K562 (cell line): Measurements from ENCODE around the gene ACKR2. TPM values are rescaled to one million over a fixed set of nuclear protein-coding genes. Genes with fewer than 3 reads are reported as not detected.

Source experiments
- CC2D1A ChIP-seq: fragments of 450-650 bp; IDR thresholded peaks from 2 replicates; pipeline ENCODE4 v1.6.1; 2017; ENCODE audit warnings: mild to moderate bottlenecking
- CSDE1 ChIP-seq, 2 experiments: fragments of 450-650 bp; IDR thresholded peaks; 2 replicates each; pipeline ENCODE4 v1.6.1; 2016; ENCODE audit warnings: mild to moderate bottlenecking in 1 of 2
- CTCF ChIP-seq, 3 experiments: IDR thresholded peaks in 2 of 3; conservative IDR thresholded peaks in 1 of 3; 2 replicates each; pipeline ENCODE4 v1.5.1; 2011 to 2012; ENCODE audit warnings: low read length in 3 of 3, mild to moderate bottlenecking in 3 of 3, control low read depth in 2 of 3, improper control_type of control experiment in 1 of 3, inconsistent platforms in 1 of 3, low read depth in 1 of 3, mixed read lengths in 1 of 3, moderate library complexity in 1 of 3; ENCODE audit not compliant: insufficient read depth in 2 of 3
- ELK3 ChIP-seq: fragments of 450-650 bp; formaldehyde crosslinking; IDR thresholded peaks from 2 replicates; pipeline ENCODE4 v1.4.0; 2020; ENCODE audit warnings: mild to moderate bottlenecking
- FOXA1 ChIP-seq: fragments of 450-650 bp; IDR thresholded peaks from 2 replicates; pipeline ENCODE4 v1.6.1; 2016; ENCODE audit warnings: mild to moderate bottlenecking, borderline replicate concordance
- HMG20B ChIP-seq: fragments of 250-450 bp; sonication (Bioruptor Pico); IDR thresholded peaks from 2 replicates; pipeline ENCODE4 v1.5.0; 2021; ENCODE audit warnings: mild to moderate bottlenecking
- KDM4B ChIP-seq, 2 experiments: fragments of 450-650 bp in 1 of 2; sonication (generic) in 1 of 2; IDR thresholded peaks; 2 replicates each; pipeline ENCODE4 v1.6.1; 2016 to 2017; ENCODE audit warnings: borderline replicate concordance in 2 of 2, antibody characterized with exemption in 1 of 2, low read depth in 1 of 2, mild to moderate bottlenecking in 1 of 2
- MAFG ChIP-seq: fragments of 450-650 bp; conservative IDR thresholded peaks from 2 replicates; pipeline ENCODE4 v1.6.1; 2016; ENCODE audit warnings: missing genetic modification characterization, missing compliant biosample characterization
- MECOM ChIP-seq: fragments of 250-450 bp; sonication (Bioruptor Pico); IDR thresholded peaks from 2 replicates; pipeline ENCODE4 v1.8.0; 2022; ENCODE audit warnings: inconsistent platforms
- NCOR1 ChIP-seq: fragments of 450-650 bp; IDR thresholded peaks from 2 replicates; pipeline ENCODE4 v1.6.1; 2016; ENCODE audit warnings: mild to moderate bottlenecking, moderate library complexity
- NELFE ChIP-seq: IDR thresholded peaks from 2 replicates; pipeline ENCODE4 v1.6.1; 2011; ENCODE audit warnings: mild to moderate bottlenecking; ENCODE audit not compliant: insufficient read depth, insufficient read length
- POLR2B ChIP-seq: fragments of 450-650 bp; IDR thresholded peaks from 2 replicates; pipeline ENCODE4 v1.6.1; 2018; ENCODE audit warnings: low read depth; ENCODE audit not compliant: partially characterized antibody
- POLR3G ChIP-seq: IDR thresholded peaks from 2 replicates; pipeline ENCODE4 v1.6.1; 2011; ENCODE audit not compliant: insufficient read length, insufficient replicate concordance; ENCODE audit errors: extremely low read depth
- SAFB2 ChIP-seq: fragments of 200-400 bp; formaldehyde crosslinking; IDR thresholded peaks from 2 replicates; pipeline ENCODE4 v1.6.1; 2018; ENCODE audit warnings: borderline replicate concordance, low read length, low read depth, moderate library complexity; ENCODE audit not compliant: severe bottlenecking
- SMC3 ChIP-seq: conservative IDR thresholded peaks from 2 replicates; pipeline ENCODE4 v1.6.1; 2011; ENCODE audit warnings: low read depth, low read length, improper control_type of control experiment; ENCODE audit not compliant: insufficient read depth
- TAF9B ChIP-seq: fragments of 450-650 bp; IDR thresholded peaks from 2 replicates; pipeline ENCODE4 v1.6.1; 2018; ENCODE audit warnings: mild to moderate bottlenecking; ENCODE audit not compliant: partially characterized antibody
- USF1 ChIP-seq: sonication (generic); formaldehyde crosslinking; IDR thresholded peaks from 2 replicates; pipeline ENCODE4 v1.9.0; 2022; ENCODE audit warnings: mild to moderate bottlenecking, missing genetic modification reagents
- ZNF134 ChIP-seq: fragments of 250-450 bp; sonication (Bioruptor Pico); conservative IDR thresholded peaks from 2 replicates; pipeline ENCODE4 v1.4.0; 2020
- ZNF232 ChIP-seq: sonication (generic); formaldehyde crosslinking; IDR thresholded peaks from 2 replicates; pipeline ENCODE4 v1.8.0; 2022; ENCODE audit warnings: mild to moderate bottlenecking, missing genetic modification reagents
- ZNF354B ChIP-seq: fragments of 250-450 bp; sonication (Bioruptor Pico); IDR thresholded peaks from 2 replicates; pipeline ENCODE4 v1.4.0; 2020
- ZNF431 ChIP-seq: sonication (generic); formaldehyde crosslinking; IDR thresholded peaks from 2 replicates; pipeline ENCODE4 v1.8.0; 2022; ENCODE audit warnings: mild to moderate bottlenecking, missing genetic modification reagents
- ZNF445 ChIP-seq: fragments of 250-450 bp; sonication (Bioruptor Pico); IDR thresholded peaks from 2 replicates; pipeline ENCODE4 v1.4.0; 2020; ENCODE audit warnings: low read depth, mild to moderate bottlenecking, moderate library complexity
- ZNF512 ChIP-seq: IDR thresholded peaks from 2 replicates; pipeline ENCODE4 v1.6.1; 2016; ENCODE audit warnings: missing genetic modification characterization, missing compliant biosample characterization
- polyA plus RNA-seq, 8 experiments: library from polyadenylated mRNA; depleted of rRNA in 4 of 8; stranded (reverse) in 5 of 8; unstranded in 3 of 8; fragments of >200 nt; fragmentation: Nextera tagmentation in 2 of 8; fragmentation: Illumina TruSeq in 1 of 8; extraction: Ambion mirVana in 2 of 8; extraction: Trizol in 1 of 8; gene quantifications; 2 replicates each; pipeline versions ENCODE4 v1.2.1 to v1.2.3, GENCODE V29; 2011 to 2014; ENCODE audit warnings: inconsistent platforms in 1 of 8, missing spikeins in 1 of 8
- total RNA-seq, 7 experiments: library from RNA; depleted of rRNA in 6 of 7; stranded (reverse); fragments of >200 nt in 6 of 7; fragmentation: Illumina TruSeq in 2 of 7; extraction: Trizol in 2 of 7; gene quantifications; 2 replicates each; pipeline versions ENCODE4 v1.2.1 to v1.2.3, GENCODE V29; 2011 to 2021; ENCODE audit warnings: low replicate concordance in 1 of 7

Gene ACKR2
- total and polyA plus RNA-seq, 9 of the 15 experiments (the other 6 are each of a cell fraction or from before 2014, with no cell fraction given), result 0.03 to 0.69 (median 0.25) TPM; not detected in 1

GRCh38 chr3:42830437-42831320 lies 21.4 kb downstream of the ACKR2 start (continued):
- no peak for TF ChIP-seq NELFE
- no peak for TF ChIP-seq KDM4B (IDR thresholded peaks at IDR 0.05; ENCODE audit: borderline replicate concordance in 2 of 2, low read depth in 1 of 2)
- peak; percentile 35; the same call in 1 of the 2 replicates for TF ChIP-seq FOXA1
- no peak for TF ChIP-seq CSDE1 (IDR thresholded peaks at IDR 0.05)
- no peak for TF ChIP-seq ZNF232 (CRISPR knock-in tag)
- no peak for TF ChIP-seq ELK3 (CRISPR knock-in tag)
- TF ChIP-seq MECOM, result no peak
- TF ChIP-seq HMG20B (CRISPR knock-in tag), result no peak
- no peak for TF ChIP-seq NCOR1
- no peak for TF ChIP-seq TAF9B
- no peak for TF ChIP-seq SAFB2
- no peak for TF ChIP-seq ZNF445 (CRISPR knock-in tag)
- TF ChIP-seq ZNF354B (CRISPR knock-in tag), result no peak
- TF ChIP-seq USF1 (CRISPR knock-in tag), result no peak
- TF ChIP-seq CC2D1A, result peak; percentile 63
- no peak for TF ChIP-seq POLR2B
- TF ChIP-seq CTCF (IDR thresholded peaks at IDR 0.05 in 2 of 3, conservative IDR thresholded peaks at IDR 0.05 in 1 of 3; ENCODE audit: insufficient read depth in 2 of 3, low read depth in 1 of 3, low read length in 3 of 3), result peak; percentile 79 to 92 (median 87)
- TF ChIP-seq ZNF512 (tag), result peak; percentile 85
- TF ChIP-seq ZNF134, result no peak
- peak; percentile 84 for TF ChIP-seq SMC3
- TF ChIP-seq POLR3G, result no peak
- no peak for TF ChIP-seq ZNF431 (CRISPR knock-in tag)
- TF ChIP-seq MAFG, result no peak
